ENCODE results near the gene CASS4. TPM values are rescaled to one million over a fixed set of nuclear protein-coding genes. Genes with fewer than 3 reads are reported as not detected.
A peak's percentile ranks its signal among the peaks of the same experiment; 100 is the strongest.

The CASS4 gene
- total RNA-seq, 1 donor from 2014 or later: 0.16 TPM

GRCh38 chr20:56420940-56421688 lies 9.1 kb downstream of the CASS4 start:
- TF ChIP-seq, protein P1, sequence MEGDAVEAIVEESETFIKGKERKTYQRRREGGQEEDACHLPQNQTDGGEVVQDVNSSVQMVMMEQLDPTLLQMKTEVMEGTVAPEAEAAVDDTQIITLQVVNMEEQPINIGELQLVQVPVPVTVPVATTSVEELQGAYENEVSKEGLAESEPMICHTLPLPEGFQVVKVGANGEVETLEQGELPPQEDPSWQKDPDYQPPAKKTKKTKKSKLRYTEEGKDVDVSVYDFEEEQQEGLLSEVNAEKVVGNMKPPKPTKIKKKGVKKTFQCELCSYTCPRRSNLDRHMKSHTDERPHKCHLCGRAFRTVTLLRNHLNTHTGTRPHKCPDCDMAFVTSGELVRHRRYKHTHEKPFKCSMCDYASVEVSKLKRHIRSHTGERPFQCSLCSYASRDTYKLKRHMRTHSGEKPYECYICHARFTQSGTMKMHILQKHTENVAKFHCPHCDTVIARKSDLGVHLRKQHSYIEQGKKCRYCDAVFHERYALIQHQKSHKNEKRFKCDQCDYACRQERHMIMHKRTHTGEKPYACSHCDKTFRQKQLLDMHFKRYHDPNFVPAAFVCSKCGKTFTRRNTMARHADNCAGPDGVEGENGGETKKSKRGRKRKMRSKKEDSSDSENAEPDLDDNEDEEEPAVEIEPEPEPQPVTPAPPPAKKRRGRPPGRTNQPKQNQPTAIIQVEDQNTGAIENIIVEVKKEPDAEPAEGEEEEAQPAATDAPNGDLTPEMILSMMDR (conservative IDR thresholded peaks at IDR 0.05): no peak
- Mint-ChIP-seq H3K4me1 (peaks cover 20% of the 10 kb centered on the region), H3K4me3 (no peak overlapping the region), H3K36me3 (ENCODE audit: low read depth) (no peaks in the 10 kb centered on the region), H3K27ac (ENCODE audit: unreplicated experiment) (no peak overlapping the region), H3K27me3 (ENCODE audit: low read depth) (no peaks in the 10 kb centered on the region), H3K9me3 (no peaks in the 10 kb centered on the region)
- DNase-seq (ENCODE audit: low read depth, low spot score): no peak

GRCh38 chr20:56422076-56422823 lies 10.2 kb downstream of the CASS4 start:
- TF ChIP-seq, protein P1 (conservative IDR thresholded peaks at IDR 0.05): no peak
- Mint-ChIP-seq H3K36me3 (ENCODE audit: low read depth) (no peaks in the 10 kb centered on the region), H3K27ac (ENCODE audit: unreplicated experiment) (peak overlapping the region; percentile 31)

DNA sequence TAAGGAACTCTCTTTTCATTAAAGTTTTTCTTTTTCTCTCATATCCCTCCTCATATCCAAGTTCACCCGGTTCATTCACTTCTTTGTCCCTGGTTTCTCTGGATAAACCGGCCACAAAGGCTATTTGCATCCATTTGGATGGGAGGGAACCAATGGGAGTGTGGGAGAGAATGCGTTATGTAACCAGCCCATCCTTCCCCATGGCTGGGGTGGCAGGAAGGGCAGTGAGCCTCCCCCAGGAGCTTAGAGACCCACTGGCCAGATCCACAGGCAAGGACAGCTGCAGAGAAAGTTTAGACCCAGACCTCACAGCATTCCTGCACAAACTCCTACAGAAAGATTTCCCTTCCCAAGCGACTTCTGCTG lies 10.7 kb downstream of the CASS4 start:
- H3K36me3 Mint-ChIP-seq (ENCODE audit: low read depth): no peaks in the 10 kb centered on the region
- DNase-seq (ENCODE audit: low read depth, low spot score): no peak
- H3K4me1 Mint-ChIP-seq: peaks cover 20% of the 10 kb centered on the region
- TF ChIP-seq, protein P1 (conservative IDR thresholded peaks at IDR 0.05): no peak
- H3K27me3 Mint-ChIP-seq (ENCODE audit: low read depth): no peaks in the 10 kb centered on the region
- no peak overlapping the region for H3K27ac Mint-ChIP-seq (ENCODE audit: unreplicated experiment)
- no peak overlapping the region for H3K4me3 Mint-ChIP-seq
- H3K9me3 Mint-ChIP-seq: no peaks in the 10 kb centered on the region

More at GRCh38 chr20:56422076-56422823, 10.2 kb downstream of the CASS4 start:
- Mint-ChIP-seq H3K27me3 (ENCODE audit: low read depth) (no peaks in the 10 kb centered on the region), H3K9me3 (no peaks in the 10 kb centered on the region), H3K4me1 (peaks cover 20% of the 10 kb centered on the region), H3K4me3 (no peak overlapping the region)
- DNase-seq (ENCODE audit: low read depth, low spot score): no peak

DNA sequence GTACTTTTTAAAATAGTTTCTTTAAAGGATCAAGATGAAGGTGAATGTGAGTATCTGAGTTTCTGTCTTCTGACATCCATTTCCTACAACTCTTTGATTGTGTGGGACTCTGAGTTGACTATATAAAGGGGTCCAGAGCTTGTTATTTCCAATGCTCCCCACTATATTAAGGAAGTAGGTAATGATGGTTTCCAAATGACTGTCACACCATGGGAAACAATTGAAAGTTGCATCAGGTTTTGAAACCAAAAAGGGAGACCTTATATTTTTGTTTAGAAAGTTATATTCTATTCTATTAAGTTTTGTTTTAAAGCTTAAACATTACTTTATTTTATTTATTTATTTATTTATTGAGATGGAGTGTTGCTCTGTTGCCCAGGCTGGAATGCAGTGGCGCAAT lies 11.2 kb downstream of the CASS4 start:
- Mint-ChIP-seq H3K4me1 (peaks cover 20% of the 10 kb centered on the region), H3K4me3 (no peak overlapping the region), H3K27me3 (ENCODE audit: low read depth) (no peaks in the 10 kb centered on the region), H3K9me3 (no peaks in the 10 kb centered on the region), H3K27ac (ENCODE audit: unreplicated experiment) (no peak overlapping the region), H3K36me3 (ENCODE audit: low read depth) (no peaks in the 10 kb centered on the region)
- TF ChIP-seq, protein P1 (conservative IDR thresholded peaks at IDR 0.05): no peak
- no peak for DNase-seq (ENCODE audit: low read depth, low spot score)

- H3K9me3 Mint-ChIP-seq: no peaks in the 10 kb centered on the region
- peaks cover 20% of the 10 kb centered on the region for H3K4me1 Mint-ChIP-seq
- no peaks in the 10 kb centered on the region for H3K27me3 Mint-ChIP-seq (ENCODE audit: low read depth)
Observed at GRCh38 chr20:56423886-56424285, 11.8 kb downstream of the CASS4 start.

More at GRCh38 chr20:56423886-56424285, 11.8 kb downstream of the CASS4 start:
- Mint-ChIP-seq H3K27ac (ENCODE audit: unreplicated experiment) (no peak overlapping the region), H3K36me3 (ENCODE audit: low read depth) (no peaks in the 10 kb centered on the region), H3K4me3 (no peak overlapping the region)
- no peak for DNase-seq (ENCODE audit: low read depth, low spot score)
- TF ChIP-seq, protein P1 (conservative IDR thresholded peaks at IDR 0.05): no peak

Measured in neural crest cell (in vitro differentiated cells).